ENCODE measurements around the gene FBXO8.

DNA sequence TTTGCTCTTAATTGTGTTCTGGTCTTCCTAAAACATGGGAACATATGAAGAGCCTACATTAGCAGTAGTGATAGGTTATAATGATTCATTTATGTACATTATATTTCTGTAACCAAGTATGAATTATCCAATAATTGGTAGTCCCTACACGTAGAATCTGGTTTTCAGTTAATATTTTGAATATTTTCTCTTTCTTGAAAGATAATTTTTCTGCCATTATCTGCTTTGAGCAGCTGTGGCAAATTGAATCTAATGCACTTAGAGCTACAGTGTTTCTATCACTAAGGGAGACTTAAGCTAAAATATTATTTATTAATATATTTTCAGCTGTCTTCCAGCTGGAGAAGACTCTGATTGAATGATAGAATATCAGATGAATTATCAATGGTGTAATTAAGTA is 21.2 kb upstream of the FBXO8 start:
- TF ChIP-seq, protein P1, sequence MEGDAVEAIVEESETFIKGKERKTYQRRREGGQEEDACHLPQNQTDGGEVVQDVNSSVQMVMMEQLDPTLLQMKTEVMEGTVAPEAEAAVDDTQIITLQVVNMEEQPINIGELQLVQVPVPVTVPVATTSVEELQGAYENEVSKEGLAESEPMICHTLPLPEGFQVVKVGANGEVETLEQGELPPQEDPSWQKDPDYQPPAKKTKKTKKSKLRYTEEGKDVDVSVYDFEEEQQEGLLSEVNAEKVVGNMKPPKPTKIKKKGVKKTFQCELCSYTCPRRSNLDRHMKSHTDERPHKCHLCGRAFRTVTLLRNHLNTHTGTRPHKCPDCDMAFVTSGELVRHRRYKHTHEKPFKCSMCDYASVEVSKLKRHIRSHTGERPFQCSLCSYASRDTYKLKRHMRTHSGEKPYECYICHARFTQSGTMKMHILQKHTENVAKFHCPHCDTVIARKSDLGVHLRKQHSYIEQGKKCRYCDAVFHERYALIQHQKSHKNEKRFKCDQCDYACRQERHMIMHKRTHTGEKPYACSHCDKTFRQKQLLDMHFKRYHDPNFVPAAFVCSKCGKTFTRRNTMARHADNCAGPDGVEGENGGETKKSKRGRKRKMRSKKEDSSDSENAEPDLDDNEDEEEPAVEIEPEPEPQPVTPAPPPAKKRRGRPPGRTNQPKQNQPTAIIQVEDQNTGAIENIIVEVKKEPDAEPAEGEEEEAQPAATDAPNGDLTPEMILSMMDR (IDR thresholded peaks at IDR 0.05 in 4 of 5, conservative IDR thresholded peaks at IDR 0.05 in 1 of 5) = no peak
- TF ChIP-seq POLR2A (IDR thresholded peaks at IDR 0.05) = no peak

Measured in gastrocnemius medialis (tissue), 4 donors.